ENCODE results near the gene HSPA4L. TPM values are rescaled to one million over a fixed set of nuclear protein-coding genes. Genes with fewer than 3 reads are reported as not detected.
A peak's percentile ranks its signal among the peaks of the same experiment; 100 is the strongest.

Gene HSPA4L
- total RNA-seq, 1 experiment from 2014 or later, result 4.7 TPM

GRCh38 chr4:127783955-127784770 lies 2.0 kb downstream of the HSPA4L start:
- DNase-seq (ENCODE audit: low read depth), result no peak

DNA sequence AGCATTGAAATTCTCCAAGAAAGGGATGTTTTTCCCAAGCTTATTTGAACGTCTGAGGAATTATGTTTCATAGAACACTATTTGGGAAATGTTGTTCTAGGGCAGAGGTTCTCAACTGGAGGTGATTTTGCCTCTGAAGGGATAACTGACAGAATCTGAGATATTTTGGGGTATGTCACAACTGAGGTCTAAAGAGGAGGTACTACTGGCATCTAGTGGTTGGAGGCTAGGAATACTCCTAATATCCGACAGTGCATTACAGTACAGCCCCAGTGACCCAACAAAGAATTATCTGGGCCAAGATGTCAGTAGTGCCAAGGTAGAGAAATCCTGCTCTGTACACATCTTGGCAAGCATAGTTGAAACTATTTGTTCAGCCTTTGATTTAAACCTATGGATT lies 6.4 kb downstream of the HSPA4L start:
- DNase-seq (ENCODE audit: low read depth), result peak; percentile 10

DNA sequence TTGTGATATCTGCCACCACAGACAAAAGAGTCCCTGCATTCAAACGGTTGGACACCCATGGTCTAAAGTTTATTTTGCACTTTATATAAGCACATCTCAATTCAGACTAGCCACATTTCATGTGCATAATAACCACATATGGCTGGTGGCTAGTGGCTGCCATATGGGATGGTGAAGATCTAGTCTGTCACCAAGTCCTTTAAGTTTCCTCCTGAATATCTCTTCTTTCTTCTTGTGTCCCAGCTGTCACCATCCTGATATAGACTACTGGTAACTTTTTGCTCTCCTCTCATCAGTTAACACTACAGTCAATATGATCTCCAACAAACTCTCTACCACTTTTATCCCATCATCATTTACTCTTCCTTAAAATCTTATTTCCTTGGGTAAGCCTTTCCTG lies 9.3 kb downstream of the HSPA4L start:
- no peak for DNase-seq (ENCODE audit: low read depth)

DNA sequence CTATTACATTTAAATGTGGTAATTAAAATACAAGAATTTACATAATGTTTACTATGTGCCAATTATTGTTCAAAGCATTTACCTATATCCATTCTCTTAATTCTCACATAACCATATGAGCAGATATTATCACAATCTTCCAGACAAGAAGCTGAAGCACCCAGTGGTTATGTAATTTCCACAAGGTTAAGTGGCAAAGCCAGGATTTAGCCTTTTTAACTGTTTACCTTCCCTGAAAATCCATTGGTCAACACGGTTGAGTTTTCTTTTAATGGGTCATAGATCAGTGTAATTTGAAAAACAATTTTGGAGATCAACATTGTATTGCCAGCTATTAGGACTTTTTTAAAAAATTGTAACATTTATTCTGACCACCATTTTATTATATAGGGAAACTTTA lies 11.4 kb downstream of the HSPA4L start:
- DNase-seq (ENCODE audit: low read depth), result no peak

GRCh38 chr4:127799711-127800110 lies 17.6 kb downstream of the HSPA4L start:
- no peak for DNase-seq (ENCODE audit: low read depth)

- peak; percentile 13 for DNase-seq (ENCODE audit: low read depth)
These were observed 27.2 kb downstream of the HSPA4L start for GRCh38 chr4:127809173-127809800.

DNA sequence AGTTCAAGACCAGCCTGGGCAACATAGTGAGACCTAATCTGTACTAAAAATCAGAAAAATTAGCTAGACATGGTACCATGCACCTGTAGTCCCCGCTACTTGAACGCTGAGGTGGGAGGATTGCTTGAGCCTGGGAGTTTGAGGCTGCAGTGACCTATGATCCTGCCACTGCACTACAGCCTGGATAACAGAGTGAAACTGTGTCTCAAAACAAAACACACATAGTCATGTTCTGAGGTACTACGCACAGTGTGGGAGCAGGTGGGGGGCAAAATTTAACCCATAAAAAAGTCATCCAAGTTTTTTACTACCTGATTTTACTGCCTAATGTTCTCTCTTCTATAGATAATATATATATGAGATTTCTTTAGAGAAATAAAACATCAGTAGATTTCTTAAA lies 28.4 kb downstream of the HSPA4L start:
- no peak for DNase-seq (ENCODE audit: low read depth)

DNA sequence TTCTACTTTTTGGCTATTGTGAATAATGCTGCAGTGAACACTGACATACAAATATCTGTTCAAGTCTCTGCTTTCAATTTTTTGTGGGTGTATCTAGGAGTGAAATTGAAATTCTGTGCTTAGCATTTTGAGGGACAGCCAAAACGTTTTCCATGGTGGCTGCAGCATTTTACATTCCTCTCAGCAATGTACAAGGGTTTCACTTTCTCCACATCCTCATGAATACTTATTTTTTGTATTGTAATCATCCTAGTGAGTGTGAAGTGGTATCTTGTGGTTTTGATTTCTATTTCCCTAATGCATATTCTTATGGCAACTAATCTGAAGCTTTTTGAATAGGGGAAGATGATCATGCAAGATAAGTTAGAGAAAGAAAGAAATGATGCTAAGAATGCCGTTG lies 40.3 kb downstream of the HSPA4L start:
- no peak for DNase-seq (ENCODE audit: low read depth)

GRCh38 chr4:127828121-127828520 lies 46.0 kb downstream of the HSPA4L start:
- DNase-seq (ENCODE audit: low read depth), result no peak

GRCh38 chr4:127829014-127829413 lies 46.9 kb downstream of the HSPA4L start:
- no peak for DNase-seq (ENCODE audit: low read depth)

DNA sequence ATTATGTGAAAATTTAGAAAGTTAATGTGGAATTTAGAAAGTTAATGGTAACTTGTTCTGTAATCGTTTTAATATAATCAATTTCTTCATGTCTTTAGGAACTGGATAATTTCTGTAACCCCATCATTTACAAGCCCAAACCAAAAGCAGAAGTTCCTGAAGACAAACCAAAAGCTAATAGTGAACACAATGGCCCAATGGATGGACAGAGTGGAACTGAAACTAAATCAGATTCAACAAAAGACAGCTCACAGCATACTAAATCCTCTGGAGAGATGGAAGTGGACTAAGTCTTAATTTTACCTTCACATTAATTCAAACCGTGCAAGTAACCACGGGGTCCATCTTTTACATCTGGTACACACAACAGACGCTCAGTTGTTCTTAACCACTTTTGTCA lies 50.5 kb downstream of the HSPA4L start:
- DNase-seq (ENCODE audit: low read depth), result peak; percentile 15

DNA sequence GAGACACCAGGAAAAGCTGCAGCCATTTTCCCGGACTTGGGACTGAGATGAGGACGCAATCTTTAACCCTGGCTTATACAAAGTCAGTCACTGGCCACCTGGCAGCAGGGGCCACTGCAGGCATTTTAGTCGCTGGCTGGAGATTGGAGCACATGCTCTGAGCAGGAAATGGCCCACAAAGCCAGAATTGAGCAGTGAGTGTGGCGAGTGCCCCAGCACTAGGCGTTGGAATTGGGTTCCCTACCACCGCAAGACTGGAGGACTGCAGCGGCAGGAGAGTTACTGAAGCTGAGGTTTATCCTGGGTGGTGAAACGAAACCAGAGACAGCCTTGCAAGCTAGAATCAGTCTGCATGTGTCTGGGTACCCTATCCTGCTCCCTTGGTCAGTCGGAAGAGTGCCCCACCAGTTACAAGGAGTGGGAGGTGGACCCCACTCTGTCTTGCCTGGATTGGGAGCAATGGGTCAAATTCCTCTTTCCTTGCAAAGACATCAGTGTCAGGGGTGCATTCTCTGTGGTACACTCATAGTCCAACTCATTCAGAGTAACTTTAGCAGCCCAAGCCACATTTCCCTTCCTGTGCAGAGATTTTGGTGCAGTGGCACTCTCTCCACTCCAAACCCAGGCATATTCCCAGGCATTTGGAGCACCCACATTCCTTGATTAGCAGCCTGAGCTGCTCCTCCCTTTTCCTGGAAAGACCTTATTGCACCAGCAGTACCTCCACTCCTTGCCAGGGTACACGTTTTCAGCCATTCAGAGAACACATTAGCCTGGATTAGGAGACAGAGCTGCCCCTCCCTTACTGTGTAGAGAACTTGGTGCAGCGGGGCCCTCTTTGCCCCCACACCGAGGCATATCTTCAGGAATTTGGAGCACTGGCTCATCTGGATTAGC lies 61.8 kb downstream of the HSPA4L start:
- no peak for DNase-seq (ENCODE audit: low read depth)

DNA sequence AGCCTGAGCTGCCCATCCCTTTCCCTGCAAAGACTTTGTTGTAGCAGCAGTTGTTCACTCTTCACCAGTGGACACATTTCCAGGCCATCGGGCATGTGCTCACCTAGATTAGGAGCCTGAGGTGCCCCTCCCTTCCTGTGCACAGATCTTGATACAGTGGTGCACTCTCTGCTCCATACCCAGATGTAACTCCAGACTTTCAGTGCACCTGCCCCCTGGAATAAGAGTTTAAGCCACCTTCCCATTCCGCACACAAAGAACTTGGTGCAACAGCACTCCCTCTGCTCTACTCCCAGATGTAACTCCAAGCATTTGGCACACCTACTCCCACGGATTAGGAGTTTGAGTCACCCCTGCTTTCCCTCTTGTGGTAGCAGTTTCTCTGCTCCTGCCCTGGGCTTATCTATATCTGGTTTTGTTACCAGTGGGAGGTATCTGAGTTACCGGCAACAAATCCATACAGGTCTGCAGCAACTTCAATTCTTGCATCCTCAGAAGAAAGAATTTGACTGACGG lies 62.5 kb downstream of the HSPA4L start:
- no peak for DNase-seq (ENCODE audit: low read depth)

GRCh38 chr4:127846061-127846460 lies 63.9 kb downstream of the HSPA4L start:
- DNase-seq (ENCODE audit: low read depth), result no peak

- no peak for DNase-seq (ENCODE audit: low read depth)
These were observed 64.6 kb downstream of the HSPA4L start for GRCh38 chr4:127846765-127847164.

- no peak for DNase-seq (ENCODE audit: low read depth)
These were observed 67.5 kb downstream of the HSPA4L start for GRCh38 chr4:127849505-127850234.

GRCh38 chr4:127852661-127853060 lies 70.5 kb downstream of the HSPA4L start:
- no peak for DNase-seq (ENCODE audit: low read depth)

GRCh38 chr4:127856196-127856812 lies 74.2 kb downstream of the HSPA4L start:
- no peak for DNase-seq (ENCODE audit: low read depth)

- DNase-seq (ENCODE audit: low read depth), result peak; percentile 93
These were observed 74.8 kb downstream of the HSPA4L start for GRCh38 chr4:127856813-127857447.

- no peak for DNase-seq (ENCODE audit: low read depth)
These were observed 75.5 kb downstream of the HSPA4L start for GRCh38 chr4:127857641-127858040.

DNA sequence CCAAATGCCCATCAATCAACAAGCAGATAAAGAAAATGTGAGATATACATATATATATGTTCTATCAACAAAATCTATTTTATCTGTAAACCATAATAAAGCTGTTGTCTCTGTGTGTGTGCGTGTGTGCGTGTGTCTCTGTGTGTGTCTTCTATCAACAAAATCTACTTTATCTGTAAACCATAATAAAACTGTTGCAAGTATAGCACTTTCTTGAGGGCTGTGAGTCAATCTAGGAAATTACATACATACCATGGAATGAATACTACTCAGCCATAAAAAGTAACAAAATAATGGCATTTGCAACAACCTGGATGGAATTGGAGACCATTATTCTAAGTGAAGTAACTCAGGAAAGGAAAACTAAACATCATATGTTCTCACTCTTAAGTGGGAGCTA lies 86.1 kb downstream of the HSPA4L start:
- no peak for DNase-seq (ENCODE audit: low read depth)

Measured in RPMI7951 (cell line).